ENCODE measurements around the gene TTC39C.
A peak's percentile ranks its signal among the peaks of the same experiment; 100 is the strongest.
"Not testable (repeated sequence)": the region's sequence is repeated elsewhere in the genome, so short reads cannot be mapped to it uniquely, and the experiment has no call there.

The TTC39C gene

DNA sequence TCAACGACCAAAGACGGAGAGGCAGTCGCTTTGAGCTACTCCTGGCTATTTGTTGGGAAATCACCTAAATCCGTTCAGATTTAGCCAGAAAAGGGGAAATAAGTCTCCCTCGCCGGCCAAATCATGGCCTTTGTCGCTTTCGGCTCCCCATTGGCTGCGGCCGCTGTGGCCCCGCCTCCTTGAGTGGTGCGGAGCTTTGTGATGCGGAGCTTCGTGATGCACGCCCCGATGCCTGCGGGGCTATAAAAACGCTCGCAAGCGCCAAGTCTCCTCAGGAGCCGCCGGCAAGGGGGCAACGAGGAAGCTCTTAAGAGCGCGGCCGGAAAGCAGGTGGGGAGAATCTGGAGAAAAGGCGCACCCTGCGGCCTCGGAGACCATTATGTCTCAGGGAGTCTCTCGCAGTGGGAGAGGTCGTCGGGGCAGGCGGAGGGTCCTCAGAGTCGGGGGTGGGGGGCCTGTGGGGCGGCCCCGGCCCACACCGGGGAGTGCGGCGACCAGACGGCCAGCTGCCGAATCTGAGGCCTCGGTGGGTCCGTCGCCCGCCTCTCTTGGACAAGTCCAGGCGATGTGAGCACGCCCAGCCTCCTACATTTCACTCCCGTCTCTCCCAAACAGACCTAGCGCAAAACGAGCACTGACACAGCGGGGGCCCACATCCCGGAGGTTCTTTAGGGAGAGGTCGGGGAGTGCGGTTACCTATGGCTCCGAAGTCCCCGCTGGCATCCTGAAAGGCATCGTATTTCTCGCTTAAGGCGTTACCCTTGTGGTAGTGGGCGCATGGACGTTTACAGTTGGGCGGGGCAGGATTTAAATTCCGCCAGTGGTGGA lies 124.4 kb downstream of the TTC39C start, which contains the start of gene CABYR:
Gene CABYR (plus strand): TSS at position 274 of the 828 bp plus-strand sequence. CDS start 4,053 bp downstream, outside the sequence.
- DNase-seq, result peak; percentile 21 to 58 (median 48)

DNA sequence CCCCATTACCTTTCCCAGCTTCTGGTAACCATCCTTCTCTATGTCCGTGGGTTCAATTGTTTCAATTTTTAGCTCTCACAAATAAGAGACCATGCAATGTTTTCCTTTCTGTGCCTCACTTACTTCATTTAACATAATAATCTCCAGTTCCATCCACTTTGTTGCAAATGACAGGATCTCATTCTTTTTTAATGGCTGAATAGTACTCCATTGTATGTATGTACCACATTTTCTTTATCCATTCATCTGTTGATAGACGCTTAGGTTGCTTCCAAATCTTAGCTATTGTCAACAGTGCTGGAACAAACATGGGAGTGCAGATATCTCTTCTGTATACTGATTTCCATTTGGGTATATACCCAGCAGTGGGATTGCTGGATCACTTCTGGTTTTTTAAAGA lies 126.1 kb downstream of the TTC39C start:
- DNase-seq, result no peak

GRCh38 chr18:24142376-24142775 lies 127.8 kb downstream of the TTC39C start:
- DNase-seq, result no peak

DNA sequence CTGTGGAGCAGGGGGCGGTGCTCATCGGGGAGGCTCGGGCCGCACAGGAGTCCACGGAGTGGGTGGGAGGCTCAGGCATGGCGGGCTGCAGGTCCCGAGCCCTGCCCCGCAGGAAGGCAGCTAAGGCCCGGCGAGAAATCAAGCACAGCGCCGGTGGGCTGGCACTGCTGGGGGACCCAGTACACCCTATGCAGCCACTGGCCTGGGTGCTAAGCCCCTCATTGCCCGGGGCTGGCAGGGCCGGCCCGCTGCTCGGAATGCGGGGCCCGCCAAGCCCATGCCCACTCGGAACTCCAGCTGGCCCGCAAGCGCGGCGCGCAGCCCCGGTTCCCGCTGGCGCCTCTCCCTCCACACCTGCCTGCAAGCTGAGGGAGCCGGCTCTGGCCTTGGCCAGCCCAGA lies 135.0 kb downstream of the TTC39C start:
- not testable (repeated sequence) for DNase-seq

GRCh38 chr18:24153397-24153796 lies 138.8 kb downstream of the TTC39C start:
- DNase-seq, result no peak

DNA sequence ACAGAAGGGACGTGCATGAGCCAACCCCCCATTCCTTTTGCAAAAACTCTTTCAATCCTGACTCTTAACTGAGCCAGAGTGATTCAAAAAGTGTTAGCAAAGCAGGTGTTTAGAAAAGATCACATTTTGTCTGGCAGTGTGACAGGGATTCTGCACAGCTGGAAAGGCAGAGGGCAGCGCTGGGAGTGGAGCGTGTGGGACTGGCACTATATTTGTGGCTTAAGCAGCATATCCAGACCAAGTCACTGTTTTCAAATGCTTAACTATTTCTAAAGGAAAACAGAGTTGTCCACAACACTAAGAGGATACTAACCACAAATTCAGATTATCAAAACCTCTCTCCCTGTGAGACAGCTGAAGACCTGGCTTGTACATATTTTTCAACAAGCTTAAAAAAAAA lies 143.3 kb downstream of the TTC39C start:
- DNase-seq, result no peak

DNA sequence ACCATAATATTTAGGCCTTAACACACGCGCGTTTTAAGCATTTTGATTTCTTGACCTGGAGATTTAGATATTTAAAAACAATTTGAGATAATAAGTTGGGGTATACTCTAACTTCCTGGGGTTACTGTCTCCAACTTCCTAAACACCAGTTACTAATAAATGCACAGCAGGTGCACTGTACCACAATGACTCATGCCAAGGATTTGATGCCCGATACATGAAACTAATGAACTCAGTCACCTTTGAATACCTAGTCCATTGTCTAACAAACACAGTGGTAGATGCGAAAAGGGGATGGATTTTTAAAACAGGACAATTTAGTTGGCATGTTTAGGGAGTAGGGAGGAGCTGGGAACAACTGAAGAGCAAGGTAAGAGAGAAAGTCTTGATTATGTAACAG lies 145.5 kb downstream of the TTC39C start:
- DNase-seq, result no peak

DNA sequence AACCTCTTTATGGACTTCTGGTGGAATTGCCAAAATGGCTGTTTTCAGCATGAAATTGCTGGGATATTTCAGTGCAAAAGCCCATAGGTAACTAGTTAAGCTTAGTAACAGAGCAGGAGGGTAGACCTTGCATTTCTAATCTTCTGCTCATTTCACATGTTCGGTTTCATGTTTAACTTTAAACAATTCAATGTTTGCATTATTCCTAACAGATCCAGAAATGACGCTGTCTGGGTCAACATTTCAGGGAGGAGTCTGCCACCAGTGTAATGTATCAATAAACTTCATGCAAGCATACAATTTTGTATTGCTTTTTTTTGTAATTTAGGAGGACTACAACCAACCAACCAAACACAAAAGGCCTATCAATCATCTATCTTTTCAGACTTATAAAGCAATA lies 146.8 kb downstream of the TTC39C start:
- DNase-seq, result no peak

DNA sequence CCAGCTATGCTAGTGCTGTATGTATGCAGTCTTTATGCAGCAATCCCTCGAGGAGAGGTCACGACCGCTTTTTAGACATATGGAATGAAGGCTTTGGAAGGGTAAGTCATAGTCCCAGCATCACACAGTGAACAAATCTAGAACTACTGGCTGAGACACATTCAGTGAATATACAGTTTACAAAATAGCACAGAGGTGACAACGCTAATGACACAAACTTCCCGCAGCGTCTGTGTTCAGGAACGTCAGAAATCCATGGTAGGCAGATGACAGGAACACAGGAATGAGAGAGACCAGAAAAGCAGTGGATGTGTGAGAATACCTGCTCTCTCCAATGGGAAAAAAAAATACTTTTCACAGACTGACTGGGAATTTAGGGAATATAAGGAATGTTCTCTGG lies 153.9 kb downstream of the TTC39C start:
- DNase-seq, result no peak

- no peak for DNase-seq
Observed at GRCh38 chr18:24170360-24170759, 155.8 kb downstream of the TTC39C start.

DNA sequence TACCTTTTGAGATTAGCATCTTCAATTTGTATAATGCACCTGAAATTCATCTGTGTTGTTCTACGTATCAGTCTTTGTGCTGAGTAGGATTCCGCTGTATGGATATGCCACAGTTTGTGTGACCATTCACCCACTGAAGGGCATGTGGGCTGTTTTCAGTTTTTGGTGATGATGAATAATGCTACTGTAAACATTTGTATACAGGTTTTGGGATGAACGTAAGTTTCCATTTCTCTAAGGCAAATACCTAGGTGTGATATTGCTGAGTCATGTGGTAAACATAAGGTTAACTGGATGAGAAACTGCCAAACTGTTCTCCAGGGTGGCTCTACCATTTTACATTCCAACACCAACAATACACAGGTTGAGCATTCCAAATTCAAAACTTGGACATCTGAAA lies 159.4 kb downstream of the TTC39C start:
- DNase-seq, result no peak

DNA sequence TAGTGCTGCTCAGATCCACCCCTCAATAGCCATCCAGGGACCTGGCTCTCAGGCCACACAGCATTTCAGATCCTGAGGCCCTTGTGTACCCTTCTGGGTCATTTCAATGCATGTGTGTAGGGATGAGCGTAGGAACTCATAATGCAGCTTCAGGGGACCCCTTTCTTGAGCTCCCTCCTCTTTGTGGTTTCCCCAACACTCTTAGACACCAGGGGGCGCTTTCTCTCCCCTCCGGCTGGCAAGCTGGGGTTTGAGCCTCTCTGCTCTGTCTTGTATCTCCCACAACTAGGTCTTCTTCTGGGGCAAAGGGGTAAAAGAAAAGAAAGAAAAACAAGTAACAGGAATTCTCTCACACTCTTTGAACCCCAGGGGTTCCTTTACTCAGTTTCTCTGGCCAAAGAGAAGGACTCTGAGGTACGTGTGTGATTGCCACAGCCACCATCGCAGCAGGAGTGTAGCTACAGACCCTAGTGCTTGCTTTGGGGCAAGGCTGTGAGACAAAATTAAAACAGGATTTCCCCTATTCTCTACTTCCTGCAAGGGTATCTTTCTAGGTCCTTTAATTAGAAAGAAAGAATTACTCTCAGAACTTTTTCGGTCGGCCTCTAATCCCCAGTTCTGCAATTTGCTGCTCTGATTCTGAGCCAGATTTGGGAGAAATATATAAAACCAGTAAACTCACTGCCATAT lies 162.3 kb downstream of the TTC39C start:
- peak in 3 of 4 experiments; percentile 3 to 10 (median 5) for DNase-seq

DNA sequence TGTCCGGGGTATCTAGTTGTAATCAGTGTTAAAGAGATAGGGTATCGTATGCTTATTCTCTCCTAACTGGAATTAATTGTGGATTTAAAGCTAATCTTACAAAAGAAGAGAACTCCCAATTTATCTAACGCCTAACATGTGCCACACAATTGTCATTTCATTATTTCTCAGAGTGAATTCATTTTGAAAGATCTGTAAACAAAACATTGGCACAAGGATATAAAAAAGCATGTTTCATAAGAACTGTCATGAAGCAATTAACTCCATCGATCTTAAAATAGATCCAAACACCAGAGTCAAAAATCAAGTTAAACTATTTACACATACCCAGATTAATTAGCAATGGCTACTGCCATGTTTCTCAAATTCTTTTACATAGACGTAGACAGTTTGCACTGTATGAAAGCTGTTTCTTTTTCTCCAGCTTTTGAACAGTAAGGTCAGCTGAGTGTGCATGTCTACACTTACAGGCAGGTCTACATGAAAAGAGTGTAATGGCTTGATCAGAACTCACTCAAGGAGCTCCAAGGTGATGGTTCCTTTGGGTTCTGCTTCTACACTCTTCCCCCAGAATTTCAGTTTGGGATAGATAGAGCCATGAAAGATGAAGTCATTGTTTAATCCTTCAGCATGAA lies 163.1 kb downstream of the TTC39C start:
- no peak for DNase-seq

GRCh38 chr18:24180048-24180447 lies 165.5 kb downstream of the TTC39C start:
- no peak for DNase-seq

DNA sequence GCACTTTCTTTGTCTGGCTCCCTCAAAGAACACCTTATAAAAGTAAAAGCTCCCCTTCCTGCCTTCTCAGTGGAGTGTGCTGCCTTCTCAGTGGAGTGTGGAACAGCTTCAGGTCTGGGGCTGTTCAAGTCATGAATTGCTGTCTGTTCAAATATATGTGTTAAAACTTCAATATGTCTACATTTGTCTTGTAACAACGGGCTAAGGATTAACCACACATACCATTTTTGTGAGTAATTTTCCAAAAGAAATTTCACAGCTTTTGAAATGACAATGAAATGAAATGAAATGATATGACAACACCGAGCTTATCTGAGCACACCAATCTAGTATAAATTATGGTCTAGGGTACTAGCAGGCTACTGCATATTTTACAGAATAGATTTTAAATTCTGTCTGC lies 167.3 kb downstream of the TTC39C start:
- no peak for DNase-seq

Data from activated CD4-positive, CD25-positive, alpha-beta regulatory T cell (primary cell).